ES-I3 (cell line): Measurements from ENCODE around the gene HOXD4.
A peak's percentile ranks its signal among the peaks of the same experiment; 100 is the strongest.

ENCODE experiments used
- H3K36me3 ChIP-seq: 2 replicates; pipeline ENCODE4 v1.6.1; 2013; ENCODE audit warnings: mild to moderate bottlenecking, low read length, control low read depth, moderate library complexity; ENCODE audit not compliant: insufficient read depth
- H3K4me1 ChIP-seq: 2 replicates; pipeline ENCODE4 v1.6.1; 2013; ENCODE audit warnings: mild to moderate bottlenecking, control low read depth, low read length; ENCODE audit not compliant: insufficient read depth
- H3K9ac ChIP-seq: 2 replicates; pipeline ENCODE4 v1.6.1; 2013; ENCODE audit warnings: low read depth, mild to moderate bottlenecking, low read length, moderate library complexity
- H3K9me3 ChIP-seq: 2 replicates; pipeline ENCODE4 v1.6.1; 2013; ENCODE audit warnings: mild to moderate bottlenecking, low read length, moderate library complexity; ENCODE audit not compliant: control insufficient read depth, insufficient read depth

HOXD4 gene

DNA sequence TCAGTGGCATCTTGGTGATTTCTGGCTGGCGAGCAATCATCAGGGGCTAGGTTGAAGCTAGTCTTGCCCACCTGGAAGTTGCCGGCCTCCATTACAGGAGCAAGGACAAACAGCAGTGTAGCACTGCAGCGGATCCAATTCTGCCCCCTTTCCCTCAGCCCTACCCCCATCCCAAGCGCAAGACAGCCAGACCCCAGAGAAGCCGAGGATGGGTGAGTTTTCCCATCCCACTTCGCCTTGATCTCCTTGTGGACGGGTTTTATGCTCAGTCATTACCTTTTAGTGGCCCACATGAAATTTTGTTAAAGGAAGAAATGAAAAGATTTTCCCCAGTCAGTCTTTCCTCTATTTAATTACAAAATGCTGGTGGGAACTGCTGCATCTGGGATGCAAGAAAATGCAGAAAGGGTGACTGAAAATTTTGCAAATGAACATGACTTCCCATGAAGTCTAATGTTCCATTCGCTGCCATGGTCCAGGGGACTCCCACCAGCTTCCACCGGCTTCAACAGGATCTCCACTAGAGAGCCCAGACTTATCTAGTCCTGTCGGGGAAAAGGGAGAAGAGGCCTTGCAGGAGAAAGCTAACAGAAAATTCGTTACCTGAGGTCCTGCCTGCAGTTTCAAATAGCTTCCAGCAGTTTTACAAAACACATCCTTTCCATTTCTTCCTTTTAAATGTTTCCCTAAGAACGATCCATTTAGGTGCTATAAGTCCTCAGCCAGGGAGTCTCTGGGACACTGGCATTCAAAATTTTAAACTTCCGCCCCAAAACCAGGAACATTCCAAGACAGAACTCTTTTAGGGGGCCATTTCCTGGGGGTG is 30.8 kb upstream of the HOXD4 start:
- no peak overlapping the region for H3K9ac ChIP-seq
- H3K4me1 ChIP-seq: no peaks in the 10 kb centered on the region
- no peaks in the 10 kb centered on the region; the same call in 1 of the 2 replicates for H3K9me3 ChIP-seq

DNA sequence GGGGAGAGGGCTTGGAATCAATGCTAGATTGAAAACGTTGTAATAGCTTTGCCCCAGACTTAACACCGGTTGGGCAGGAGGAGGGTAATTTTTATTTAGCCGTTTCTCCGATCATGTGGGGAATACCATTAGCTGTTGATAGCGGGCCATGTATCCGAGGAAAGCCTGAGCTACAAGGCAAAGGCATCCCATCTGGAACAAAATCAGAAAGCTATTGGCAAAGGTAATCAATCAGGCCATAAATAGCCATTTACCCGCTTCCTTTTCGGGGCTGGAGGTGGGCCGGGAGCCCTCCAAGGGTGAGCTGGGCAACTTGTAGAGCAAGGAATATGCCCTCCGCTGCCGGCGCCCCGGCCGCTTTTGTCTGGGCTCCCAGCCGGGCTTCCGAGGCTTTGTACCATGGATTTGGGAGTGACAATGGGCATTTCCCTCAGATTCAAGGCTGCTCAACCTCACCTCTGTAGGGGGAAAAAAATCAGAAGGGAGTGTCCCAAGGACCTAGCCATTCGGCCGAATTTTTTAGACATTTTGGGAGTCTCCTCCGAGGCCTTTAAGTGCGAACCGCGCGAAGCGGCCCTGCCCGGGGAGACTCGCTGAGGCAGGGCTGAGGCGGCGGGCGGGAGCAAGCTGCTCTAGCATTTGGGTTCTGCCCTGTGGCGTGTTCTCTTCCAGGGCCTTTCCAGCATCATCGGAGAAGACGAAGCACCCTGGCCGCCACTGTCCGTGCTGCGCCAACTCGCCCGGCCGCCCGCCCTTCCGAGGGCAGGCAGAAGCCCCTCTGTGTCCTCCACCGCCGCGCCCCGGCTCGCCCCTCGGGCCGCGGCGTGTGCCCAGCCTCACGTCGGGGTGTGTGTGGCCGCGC is 29.9 kb upstream of the HOXD4 start:
- no peaks in the 10 kb centered on the region for H3K4me1 ChIP-seq
- H3K9ac ChIP-seq: no peak overlapping the region

More for the DNA sequence above, 30.8 kb upstream of the HOXD4 start:
- no peaks in the 10 kb centered on the region for H3K36me3 ChIP-seq

DNA sequence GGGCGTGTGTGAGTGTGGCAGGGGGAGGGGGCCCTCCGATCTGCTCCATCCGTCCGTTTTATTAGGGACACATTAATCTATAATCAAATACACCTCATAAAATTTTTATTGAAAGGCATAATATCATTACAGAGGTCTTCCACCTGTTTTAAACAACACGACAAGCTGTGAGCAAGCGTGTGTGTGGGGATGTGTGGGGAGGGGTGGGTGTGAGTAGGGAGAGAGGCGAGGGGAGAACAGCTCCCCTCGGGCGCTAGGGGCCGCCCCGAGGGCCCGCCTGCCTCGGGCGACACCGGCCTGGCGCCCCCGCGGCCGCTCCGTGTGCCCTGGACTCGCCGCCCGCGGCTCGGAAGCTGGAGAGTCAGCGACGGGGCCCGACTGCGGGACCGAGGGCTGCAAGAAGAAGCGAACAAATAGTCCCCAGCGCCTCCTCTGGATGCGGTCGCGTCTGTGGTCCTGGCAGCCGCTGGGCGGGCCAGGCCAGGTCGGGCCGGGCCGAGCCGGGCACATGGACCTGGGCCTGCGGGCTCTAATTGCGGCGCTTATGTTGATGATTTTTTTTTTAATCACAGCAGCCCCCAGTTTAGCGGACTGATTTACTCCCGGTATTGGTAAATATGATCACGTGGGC is 29.2 kb upstream of the HOXD4 start:
- Histone ChIP-seq H3K9me3 (no peaks in the 10 kb centered on the region), H3K9ac (peak overlapping the region; percentile 24; the same call in 1 of the 2 replicates), H3K36me3 (no peaks in the 10 kb centered on the region), H3K4me1 (no peaks in the 10 kb centered on the region)

More for the DNA sequence above, 29.9 kb upstream of the HOXD4 start:
- H3K9me3 ChIP-seq: no peaks in the 10 kb centered on the region; the same call in 1 of the 2 replicates
- H3K36me3 ChIP-seq: no peaks in the 10 kb centered on the region

DNA sequence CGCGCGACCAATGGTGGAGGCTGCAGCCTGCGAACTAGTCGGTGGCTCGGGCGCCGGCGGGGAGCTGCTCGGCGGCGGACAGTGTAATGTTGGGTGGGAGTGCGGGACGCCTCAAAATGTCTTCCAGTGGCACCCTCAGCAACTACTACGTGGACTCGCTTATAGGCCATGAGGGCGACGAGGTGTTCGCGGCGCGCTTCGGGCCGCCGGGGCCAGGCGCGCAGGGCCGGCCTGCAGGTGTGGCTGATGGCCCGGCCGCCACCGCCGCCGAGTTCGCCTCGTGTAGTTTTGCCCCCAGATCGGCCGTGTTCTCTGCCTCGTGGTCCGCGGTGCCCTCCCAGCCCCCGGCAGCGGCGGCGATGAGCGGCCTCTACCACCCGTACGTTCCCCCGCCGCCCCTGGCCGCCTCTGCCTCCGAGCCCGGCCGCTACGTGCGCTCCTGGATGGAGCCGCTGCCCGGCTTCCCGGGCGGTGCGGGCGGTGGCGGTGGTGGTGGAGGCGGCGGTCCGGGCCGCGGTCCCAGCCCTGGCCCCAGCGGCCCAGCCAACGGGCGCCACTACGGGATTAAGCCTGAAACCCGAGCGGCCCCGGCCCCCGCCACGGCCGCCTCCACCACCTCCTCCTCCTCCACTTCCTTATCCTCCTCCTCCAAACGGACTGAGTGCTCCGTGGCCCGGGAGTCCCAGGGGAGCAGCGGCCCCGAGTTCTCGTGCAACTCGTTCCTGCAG is 28.5 kb upstream of the HOXD4 start, which contains the start of gene HOXD9:
Gene HOXD9, plus strand, starts transcription at position 37 of the 728 bp plus-strand sequence. Its CDS starts 50 bp downstream, at position 87.
- H3K9me3 ChIP-seq: no peaks in the 10 kb centered on the region
- peak within 1 kb of the TSS; percentile 24; the same call in 1 of the 2 replicates for H3K9ac ChIP-seq
- no peaks in the 10 kb centered on the region for H3K36me3 ChIP-seq
- no peaks in the 10 kb centered on the region for H3K4me1 ChIP-seq

DNA sequence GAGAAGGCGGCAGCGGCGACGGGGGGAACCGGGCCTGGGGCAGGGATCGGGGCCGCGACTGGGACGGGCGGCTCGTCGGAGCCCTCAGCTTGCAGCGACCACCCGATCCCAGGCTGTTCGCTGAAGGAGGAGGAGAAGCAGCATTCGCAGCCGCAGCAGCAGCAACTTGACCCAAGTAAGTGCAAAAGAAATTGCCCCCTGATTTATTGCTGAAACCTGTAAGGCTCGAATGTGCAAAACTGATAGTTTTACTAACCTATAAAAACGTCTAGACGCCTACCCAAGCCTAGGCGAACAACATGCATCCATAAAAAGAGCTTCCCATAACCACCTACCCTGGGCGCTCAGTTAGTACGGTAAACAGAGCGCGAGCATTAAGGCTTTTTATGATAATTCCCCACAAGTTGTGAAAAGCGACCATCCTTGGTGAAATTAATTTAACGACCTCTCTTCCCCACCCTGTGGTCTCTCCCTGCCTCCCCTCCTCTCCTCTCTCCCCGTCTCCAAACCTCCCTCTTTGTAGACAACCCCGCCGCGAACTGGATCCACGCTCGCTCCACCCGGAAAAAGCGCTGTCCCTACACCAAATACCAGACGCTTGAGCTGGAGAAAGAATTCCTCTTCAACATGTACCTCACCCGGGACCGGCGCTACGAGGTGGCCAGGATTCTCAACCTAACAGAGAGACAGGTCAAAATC is 27.8 kb upstream of the HOXD4 start:
- Histone ChIP-seq H3K4me1 (no peaks in the 10 kb centered on the region), H3K9me3 (no peaks in the 10 kb centered on the region), H3K9ac (peak overlapping the region; percentile 24; the same call in 1 of the 2 replicates), H3K36me3 (no peaks in the 10 kb centered on the region)

DNA sequence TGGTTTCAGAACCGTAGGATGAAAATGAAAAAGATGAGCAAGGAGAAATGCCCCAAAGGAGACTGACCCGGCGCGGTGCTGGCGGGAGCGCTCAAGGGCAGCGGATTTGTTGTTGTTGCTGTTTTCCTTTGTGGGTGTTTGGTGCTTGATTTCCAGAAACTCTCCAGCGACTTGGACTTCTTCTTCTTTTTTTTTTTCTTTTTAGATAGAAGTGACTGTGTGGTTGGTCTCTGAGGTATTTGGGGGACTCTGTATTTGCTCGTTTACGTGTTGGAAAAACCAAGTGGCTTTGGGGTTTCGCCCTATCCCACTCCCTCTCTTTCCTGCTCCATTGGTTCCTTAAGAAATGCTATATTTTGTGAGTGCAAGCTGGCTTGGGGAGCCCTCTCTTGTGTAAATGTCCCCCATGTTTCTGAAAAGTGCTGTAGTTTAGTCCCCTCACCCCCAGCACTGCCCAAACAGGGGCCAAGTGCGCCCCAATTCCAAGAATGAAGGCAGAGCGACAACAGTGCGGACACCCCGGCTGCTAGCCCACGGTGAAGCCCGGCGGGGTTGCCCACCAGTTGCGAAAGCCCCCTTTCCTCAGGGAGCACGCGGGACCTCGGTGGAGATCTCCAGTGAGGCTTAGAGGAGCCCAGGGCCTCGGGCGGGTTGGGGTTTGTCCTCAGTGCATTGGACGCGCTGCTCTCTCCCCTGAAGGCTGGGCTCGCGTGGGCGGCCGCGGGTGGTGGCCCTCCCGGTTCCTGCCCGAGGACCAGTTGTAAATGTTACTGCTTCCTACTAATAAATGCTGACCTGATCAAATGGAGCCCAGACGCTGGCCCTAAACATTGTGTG is 27.0 kb upstream of the HOXD4 start:
- Histone ChIP-seq H3K4me1 (no peaks in the 10 kb centered on the region), H3K9me3 (no peaks in the 10 kb centered on the region), H3K36me3 (no peaks in the 10 kb centered on the region), H3K9ac (no peak overlapping the region)

DNA sequence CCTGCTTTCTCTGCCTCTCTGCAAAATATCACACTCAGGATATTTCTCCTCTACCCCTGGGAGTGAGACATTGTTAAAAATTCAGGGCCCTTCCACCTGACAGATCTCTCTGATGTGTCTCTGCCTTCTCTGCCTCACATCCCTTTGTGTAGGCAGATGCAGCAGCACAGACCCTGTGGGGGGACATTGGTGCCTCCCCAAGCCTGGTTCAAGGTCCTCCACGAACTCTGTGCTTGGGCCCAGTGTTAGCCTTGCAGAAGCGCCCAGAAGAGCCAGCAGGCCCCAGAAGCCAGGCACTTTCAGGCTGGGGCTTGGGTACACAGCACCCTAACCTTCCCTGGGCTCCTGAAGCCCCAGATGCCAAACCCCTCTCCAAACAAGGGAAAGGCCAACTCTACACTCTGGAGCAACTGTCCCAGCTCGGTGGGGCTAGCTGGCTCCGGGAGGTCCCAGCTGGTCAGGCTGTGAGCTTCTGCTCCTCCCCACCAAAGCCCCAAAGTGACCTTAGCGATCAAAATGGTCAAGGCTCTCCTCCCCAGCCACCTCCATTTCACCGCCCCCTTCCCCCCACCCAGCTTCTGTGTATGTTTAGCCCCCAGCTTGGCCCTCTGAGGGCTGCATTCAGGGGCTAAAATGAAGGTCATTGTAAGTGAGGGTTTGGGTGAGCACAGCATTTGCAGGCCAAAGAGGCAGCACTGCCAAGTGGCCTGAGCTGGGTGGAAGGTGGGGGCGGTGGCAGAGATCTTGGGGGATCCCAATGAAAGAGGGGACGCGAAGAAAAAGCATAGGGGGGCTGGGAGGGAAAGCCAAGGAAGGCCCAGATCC is 26.2 kb upstream of the HOXD4 start:
- Histone ChIP-seq H3K4me1 (no peaks in the 10 kb centered on the region), H3K9ac (no peak overlapping the region), H3K9me3 (no peaks in the 10 kb centered on the region), H3K36me3 (no peaks in the 10 kb centered on the region)

DNA sequence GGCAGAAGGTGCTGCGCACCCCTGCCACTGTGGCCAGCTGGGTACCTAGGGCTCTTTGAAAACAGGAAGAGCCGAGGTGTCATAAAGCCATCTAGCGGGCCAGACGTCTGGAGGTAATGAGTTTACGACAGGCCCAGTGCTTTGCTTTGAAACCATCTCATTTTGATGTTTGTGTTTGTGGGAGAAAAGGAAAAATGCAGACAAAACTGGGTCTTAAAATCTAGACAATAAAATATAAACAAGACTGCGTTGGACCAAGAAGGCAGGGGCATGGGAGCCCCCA is 25.6 kb upstream of the HOXD4 start:
- no peak overlapping the region for H3K9ac ChIP-seq
- H3K4me1 ChIP-seq: no peaks in the 10 kb centered on the region
- no peaks in the 10 kb centered on the region for H3K9me3 ChIP-seq
- no peaks in the 10 kb centered on the region for H3K36me3 ChIP-seq

DNA sequence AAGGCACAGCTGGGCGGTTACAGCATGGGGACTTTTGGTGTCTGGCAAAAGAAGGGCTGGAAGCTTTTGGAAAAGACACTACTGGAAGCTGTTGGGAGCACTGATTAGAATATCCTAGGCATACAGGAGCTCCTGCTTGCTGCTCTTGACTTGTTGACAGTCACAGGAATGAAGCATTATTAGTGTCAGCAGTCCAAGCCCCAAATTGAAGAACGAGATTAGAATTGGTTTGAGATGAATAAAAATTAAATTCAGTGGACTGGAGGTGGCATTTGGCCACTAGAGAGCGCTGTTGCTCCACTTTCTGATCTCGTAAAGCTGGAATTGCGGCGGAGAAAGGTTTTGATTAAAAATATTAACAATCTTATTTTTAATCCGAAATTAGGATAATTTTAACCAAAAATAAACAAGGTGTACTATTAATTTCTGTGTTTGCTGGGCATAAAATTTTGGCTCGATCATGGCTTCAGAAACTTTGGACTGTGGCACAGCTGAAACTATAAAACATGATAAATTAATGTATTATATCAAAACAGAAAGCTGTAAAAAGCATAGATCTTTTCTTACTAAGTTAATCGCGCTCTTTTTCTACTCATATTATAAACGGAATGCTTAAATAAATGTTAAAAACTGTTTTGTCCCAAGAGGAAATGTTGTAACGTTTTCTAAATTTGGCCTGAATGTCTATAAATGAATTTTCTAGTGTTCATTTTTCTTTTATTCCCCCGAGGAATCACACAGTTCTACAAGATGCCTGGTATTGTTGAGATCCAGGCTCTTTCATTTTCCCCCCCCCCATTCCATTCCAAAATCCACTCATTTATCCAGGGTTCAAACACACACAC is 24.2 kb upstream of the HOXD4 start:
- no peaks in the 10 kb centered on the region for H3K9me3 ChIP-seq
- no peak overlapping the region for H3K9ac ChIP-seq
- no peaks in the 10 kb centered on the region for H3K36me3 ChIP-seq
- H3K4me1 ChIP-seq: 0 out of 2 replicates have a peak, but pooled peaks cover under 1% of the 10 kb centered on the region

DNA sequence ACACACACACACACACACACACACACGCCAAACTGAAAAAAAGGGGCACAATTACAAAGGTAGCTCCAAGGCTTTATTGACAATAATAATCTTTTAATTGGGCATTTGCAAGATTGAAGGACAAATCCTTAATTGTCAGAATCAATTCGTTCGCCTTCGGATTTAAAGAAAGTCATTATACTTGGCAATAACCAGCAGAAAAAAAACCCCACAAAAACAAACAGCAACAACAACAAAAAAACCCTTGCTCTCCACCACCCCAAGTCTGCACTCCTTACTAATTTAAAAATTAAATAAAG is 23.6 kb upstream of the HOXD4 start:
- Histone ChIP-seq H3K4me1 (0 out of 2 replicates have a peak, but pooled peaks cover 3% of the 10 kb centered on the region), H3K9ac (no peak overlapping the region), H3K36me3 (no peaks in the 10 kb centered on the region), H3K9me3 (no peaks in the 10 kb centered on the region)

DNA sequence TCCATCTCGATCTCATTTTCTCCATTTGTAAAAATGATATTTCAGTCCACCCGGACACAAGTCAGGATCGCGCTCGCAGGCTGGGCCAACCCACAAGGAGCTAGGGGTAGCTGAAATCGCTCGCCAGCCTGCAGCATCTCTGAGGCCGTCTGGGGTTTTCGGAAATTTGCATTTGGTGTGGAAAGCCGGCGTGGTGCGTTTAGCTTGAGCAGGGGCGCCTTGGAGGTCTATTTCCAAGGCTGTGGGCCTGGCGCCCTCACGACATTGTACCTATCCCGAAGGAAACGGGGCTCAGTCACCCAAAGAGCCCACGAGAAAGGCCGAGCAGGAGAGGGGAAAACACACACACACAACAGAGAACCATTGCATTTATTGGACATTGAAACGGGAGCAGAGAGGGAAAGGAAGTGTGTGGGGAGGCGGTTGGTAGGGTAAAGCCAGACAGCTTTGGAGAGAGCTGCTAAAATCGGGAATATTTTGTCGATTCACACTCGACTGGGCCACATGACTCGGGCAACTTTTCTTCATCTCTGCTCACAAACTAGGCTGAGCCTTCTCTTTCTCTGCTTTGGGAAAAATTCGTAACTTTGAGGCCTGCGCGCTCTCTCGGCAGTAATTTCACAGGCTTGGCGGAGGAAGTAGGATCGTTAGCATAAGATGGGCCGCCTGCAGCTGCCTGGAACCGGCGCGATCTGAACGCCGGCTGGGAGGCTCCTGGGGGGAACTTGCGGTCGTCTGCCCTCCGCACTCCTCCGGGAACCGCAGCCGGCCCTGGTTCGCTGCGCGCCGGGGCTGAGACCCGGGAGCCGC is 23.0 kb upstream of the HOXD4 start:
- Histone ChIP-seq H3K9me3 (no peaks in the 10 kb centered on the region), H3K36me3 (no peaks in the 10 kb centered on the region), H3K4me1 (0 out of 2 replicates have a peak, but pooled peaks cover 3% of the 10 kb centered on the region), H3K9ac (peak overlapping the region; percentile 32; the same call in 1 of the 2 replicates)
